PFSK-1 (cell line): ENCODE measurements around the gene JPH3.

Experiments used
- FOXP2 ChIP-seq: optimal IDR thresholded peaks from 2 replicates; pipeline ENCODE3; 2011; ENCODE audit warnings: borderline replicate concordance, control low read depth, inconsistent platforms; ENCODE audit not compliant: insufficient read depth; ENCODE audit errors: extremely low read length, extremely low read depth
- POLR2AphosphoS5 ChIP-seq: IDR thresholded peaks from 2 replicates; pipeline ENCODE4 v1.6.1; 2012; ENCODE audit warnings: low read depth, mild to moderate bottlenecking, control low read depth, low read length, moderate library complexity
- REST ChIP-seq, 2 experiments: IDR thresholded peaks; 2 replicates each; pipeline versions ENCODE4 v1.6.1 to v1.8.0; 2011 to 2012; ENCODE audit warnings: low read depth in 2 of 2, low read length in 2 of 2, control low read depth in 1 of 2, inconsistent platforms in 1 of 2, mild to moderate bottlenecking in 1 of 2, moderate library complexity in 1 of 2; ENCODE audit not compliant: insufficient read depth in 1 of 2
- SIN3A ChIP-seq: IDR thresholded peaks from 2 replicates; pipeline ENCODE4 v1.6.1; 2012; ENCODE audit warnings: mild to moderate bottlenecking, low read length, moderate library complexity, borderline replicate concordance; ENCODE audit not compliant: insufficient read depth
- TAF1 ChIP-seq: IDR thresholded peaks from 2 replicates; pipeline ENCODE4 v1.6.1; 2012; ENCODE audit warnings: low read length, control low read depth, borderline replicate concordance; ENCODE audit not compliant: insufficient read depth

DNA sequence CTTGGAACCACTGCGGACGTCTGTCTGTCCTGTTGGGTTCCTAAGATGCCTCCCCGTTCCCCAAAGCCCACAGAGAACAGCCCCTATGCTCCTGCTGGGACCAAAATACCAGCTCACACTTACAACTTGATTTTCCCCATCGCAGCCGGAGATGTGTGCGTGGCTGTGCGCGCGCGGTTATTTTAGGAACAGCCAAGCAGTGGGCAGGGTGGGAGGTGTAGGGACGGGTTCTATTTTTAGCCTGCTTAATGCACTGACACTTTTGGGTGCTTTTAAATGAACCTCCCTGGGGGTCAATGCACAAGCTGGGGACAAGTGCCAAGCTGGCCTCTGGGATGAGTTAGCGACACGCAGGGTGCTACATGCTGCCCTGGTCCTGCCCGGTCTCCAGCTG, 89.4 kb downstream of the JPH3 start:
- TF ChIP-seq SIN3A (no peak), REST (IDR thresholded peaks at IDR 0.05; ENCODE audit: insufficient read depth in 1 of 2, low read depth in 2 of 2, low read length in 2 of 2) (no peak), TAF1 (no peak), POLR2AphosphoS5 (no peak), FOXP2 (no peak)
